Measurements from ENCODE around the gene FGD1. TPM values are rescaled to one million over a fixed set of nuclear protein-coding genes. Genes with fewer than 3 reads are reported as not detected.

The FGD1 gene
- 8.5 and 11.7 TPM in 2 replicates for total RNA-seq

GRCh38 chrX:54495814-54496516 is at the start of gene FGD1:
Gene FGD1, minus strand, starts transcription at chrX:54496234. Its CDS starts 802 bp downstream, at chrX:54495432.

DNA sequence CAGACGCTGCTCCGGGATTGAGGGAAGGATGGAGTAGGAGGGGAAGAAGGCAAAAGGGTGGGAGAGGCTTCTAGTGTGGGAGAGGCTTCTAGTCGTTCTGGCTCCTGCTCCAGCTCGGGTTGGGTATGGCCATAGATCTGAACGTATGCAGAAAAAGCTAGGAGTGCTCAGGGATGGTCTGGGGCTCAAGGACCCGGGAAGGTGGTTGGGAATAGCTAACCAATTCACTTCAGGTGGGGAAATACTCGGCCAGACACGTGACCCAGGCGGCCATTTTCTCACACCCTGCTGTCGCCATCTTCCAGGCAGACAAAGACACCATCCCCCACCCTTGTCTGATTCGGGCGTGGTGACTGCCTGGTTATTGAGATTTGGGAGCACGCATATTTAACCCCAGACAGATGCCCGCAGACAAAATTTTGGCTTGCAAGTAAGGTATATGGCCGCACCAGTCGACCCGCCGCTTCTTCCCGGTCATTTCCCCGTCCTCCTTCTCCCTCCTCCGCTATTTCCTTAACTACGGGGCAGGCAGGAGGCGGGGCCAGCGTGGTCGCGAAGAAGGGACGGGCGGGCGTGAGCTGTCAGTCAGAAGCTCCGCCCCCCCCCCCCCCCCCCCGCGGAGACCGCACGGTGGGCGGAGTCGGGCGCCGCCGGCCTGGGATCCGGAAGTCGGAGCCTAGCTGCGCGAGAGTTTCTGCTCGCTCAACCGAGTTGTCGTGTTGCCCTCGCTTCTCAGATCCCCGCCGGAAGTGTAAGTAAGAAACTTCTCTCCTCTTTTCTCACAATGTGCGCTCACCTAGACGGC is 33.7 kb upstream of the FGD1 start, which contains the start of gene GNL3L:
TSS of gene GNL3L (plus strand) at position 668 of the 805 bp plus-strand sequence. CDS start 2,348 bp downstream, outside the sequence.

GRCh38 chrX:54439960-54440871 is 55.8 kb downstream of the FGD1 start, which contains the start of gene TSR2:
Gene TSR2, plus strand, starts transcription at chrX:54440404. Its CDS starts 18 bp downstream, at chrX:54440422.

Other genes starting within 250 kb of the FGD1 start
- under 0.01 and 0.20 TPM in 2 replicates for gene WNK3, start 138.2 kb downstream of the FGD1 start, total RNA-seq
- 5.1 and 5.9 TPM in 2 replicates for gene TSR2, start 55.8 kb downstream of the FGD1 start, total RNA-seq
- 30.1 and 50.2 TPM in 2 replicates for gene GNL3L, start 34.0 kb upstream of the FGD1 start, total RNA-seq

Data from subcutaneous preadipocyte (primary cell).